HG03060 (cell line): ENCODE measurements around the gene STK10.
"Not testable (repeated sequence)": the region's sequence is repeated elsewhere in the genome, so short reads cannot be mapped to it uniquely, and the experiment has no call there.

Source experiments
- ATAC-seq: cut with Tn5 transposase; IDR thresholded peaks from one replicate; pipeline ENCODE4 v1.9.1; 2021; ENCODE audit warnings: low read depth, moderate number of reproducible peaks; ENCODE audit not compliant: unreplicated experiment

STK10 gene

DNA sequence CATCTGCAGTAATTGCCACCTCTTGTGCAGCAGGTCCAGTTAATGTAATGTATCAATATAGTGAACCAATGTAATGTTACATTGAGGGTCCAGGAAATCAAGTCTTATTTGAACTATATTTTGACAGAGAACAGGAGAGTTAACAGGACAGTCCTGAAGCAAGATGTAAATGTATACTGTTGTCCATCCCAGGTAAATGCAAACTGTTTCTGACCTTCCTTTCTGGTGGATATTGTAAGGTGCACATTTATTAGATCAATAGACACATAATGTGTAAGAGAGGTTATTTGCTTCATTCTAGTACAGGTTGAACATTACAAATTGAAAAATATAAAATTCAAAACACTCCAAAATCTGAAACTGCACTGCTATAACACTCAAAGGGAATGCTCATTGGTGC is 158.1 kb downstream of the STK10 start:
- ATAC-seq = no peak

DNA sequence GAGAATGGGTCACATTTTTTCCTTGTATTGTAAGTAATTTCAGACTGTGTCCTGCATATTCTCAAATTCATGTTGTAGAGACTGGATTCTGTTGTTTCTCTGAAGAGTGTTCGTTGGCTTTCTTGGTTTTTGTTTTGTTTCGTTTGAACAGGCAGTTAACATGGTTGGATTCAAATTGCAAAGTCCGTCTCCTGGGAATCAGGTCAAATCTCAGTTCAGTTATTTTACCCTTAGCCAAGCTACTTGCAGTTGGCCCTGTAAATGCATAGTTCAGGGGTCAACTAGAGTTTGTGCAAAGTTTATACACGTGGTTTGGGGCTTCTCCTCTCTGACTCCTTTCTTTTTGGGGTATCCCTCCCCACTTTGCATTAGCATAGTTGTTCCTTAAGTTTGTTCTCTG is 159.9 kb downstream of the STK10 start:
- ATAC-seq = no peak

DNA sequence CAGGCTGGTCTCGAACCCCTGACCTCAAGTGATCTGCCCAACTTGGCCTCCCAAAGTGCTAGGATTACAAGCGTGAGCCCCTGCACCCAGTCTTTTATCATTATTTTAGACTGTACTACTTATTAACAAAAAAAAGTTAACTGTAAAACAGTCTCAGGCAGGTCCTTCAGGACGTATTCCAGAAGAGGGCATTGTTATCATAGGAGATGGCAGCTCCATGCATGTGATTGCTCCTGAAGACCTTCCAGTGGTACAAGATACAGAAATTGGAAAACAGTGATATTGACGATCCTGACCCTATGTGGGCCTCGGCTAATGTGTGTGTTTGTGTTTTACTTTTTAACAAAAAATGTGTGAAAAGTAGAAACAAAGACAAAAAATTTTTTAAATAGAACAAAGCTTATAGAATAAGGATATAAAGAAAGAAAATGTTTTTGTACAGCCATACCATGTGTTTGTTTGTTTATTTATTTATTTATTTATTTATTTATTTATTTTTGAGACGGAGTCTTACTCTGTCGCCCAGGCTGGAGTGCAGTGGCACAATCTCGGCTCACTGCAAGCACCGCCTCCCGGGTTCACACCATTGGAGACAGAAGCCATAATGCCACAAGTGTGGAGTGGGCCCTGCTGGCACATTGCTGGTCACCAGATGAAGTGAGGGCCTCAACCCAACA is 167.8 kb downstream of the STK10 start:
- not testable (repeated sequence) for ATAC-seq

DNA sequence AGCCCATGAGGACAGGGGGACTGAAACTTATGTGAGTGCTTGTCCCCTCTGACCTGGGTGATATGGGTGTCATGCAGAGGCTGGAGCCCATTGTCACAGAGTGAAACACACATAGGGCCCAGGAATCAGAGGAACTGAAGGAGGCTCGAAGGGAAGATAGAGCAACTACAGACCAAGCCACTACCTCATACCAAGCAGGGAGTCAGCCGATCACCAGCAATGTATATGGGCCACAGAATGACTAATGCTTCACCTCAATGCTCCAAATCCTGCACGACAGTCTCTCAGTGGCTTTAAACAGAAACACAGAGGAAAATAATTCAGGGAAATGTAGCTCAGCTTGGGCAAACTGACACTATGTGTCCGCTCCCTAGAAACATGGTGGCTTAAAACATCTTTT is 172.7 kb downstream of the STK10 start:
- no peak for ATAC-seq

DNA sequence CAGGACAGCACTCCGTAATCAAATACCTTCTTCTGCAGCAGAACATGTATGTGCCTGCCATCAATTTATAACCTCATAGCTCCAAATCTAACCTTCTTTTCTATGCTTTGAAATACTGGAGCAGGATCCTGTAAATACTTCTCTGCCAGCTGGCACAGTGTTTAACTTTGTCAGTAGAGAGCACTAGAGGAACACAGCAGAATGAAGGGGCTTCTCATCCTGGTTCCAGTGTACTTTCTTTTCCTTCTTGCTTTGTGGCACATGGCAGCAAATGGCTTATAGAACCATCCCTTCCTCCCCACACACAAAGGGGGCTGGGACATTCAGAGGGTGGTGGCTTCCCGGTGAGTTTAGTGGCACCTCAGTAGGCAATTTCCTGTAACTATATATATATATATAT is 177.7 kb downstream of the STK10 start:
- ATAC-seq = no peak

DNA sequence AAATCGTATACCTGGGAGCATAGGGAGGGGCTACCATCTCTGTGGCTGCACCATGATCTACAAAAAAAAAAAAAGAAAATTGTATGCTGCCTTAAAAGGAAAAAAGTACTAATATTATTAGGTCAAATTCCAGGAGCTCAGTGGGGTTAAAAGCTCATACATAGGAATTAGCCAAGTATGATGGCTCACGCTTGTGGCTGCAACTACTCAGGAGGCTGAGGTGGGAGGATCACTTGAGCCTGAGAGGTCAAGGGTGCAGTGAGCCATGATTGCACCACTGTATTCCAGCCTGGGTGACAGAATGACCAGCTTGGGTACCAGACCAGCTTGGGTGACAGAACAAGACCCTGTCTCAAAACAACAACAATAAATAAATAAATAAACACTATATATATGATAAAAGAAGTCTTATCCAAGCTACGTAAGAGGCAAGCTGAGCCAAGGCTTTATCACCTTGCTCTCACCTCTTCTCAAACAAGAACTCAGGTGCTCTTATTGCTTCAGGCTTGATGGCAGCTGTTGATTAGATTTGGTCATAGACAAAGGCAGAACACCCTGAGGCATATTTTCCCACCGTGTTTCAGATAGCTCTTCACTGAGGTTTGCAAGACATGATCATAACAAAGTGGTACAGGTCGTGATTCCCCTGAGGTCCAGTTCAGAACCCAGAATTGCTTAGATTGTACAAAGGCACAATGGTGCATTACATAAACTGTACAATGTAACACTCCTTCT is 178.3 kb downstream of the STK10 start:
- no peak for ATAC-seq

DNA sequence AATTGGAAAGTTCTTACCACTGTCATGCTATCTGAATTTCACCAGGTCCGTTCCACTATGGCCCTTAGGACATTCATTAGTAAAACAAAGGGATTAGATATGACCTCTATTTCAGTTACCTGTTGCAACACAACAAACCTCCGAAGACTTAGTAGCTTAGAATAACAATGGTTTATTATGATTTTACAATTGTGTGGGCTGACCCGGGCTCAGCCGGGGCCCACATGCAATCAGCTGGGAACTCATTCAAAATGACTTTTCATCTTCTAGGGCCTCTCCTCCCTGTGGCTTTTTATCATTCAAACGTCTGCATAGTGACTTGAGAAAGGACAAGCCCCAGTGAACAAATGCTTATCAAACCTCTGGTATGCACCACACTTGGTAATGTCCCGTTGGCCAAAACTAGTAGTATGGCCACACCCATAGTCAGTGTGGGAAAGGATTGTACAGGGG is 179.3 kb downstream of the STK10 start:
- no peak for ATAC-seq

DNA sequence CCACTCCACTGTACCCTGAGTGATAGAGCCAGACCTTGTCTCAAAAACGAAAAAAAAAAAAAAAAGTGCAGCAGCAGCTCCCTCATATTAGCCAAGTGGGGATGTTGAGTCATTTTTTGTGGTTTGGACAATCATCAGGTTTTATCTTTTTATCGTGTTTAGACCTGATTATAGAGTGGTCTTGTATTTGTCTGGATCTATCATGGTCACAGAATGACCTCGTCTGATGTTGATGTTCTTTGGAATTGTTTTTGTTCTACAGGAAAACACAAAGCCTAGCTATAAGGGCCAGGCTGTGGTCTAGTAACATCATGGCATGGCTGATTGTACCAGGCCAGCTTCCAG is 179.9 kb downstream of the STK10 start:
- ATAC-seq = no peak

DNA sequence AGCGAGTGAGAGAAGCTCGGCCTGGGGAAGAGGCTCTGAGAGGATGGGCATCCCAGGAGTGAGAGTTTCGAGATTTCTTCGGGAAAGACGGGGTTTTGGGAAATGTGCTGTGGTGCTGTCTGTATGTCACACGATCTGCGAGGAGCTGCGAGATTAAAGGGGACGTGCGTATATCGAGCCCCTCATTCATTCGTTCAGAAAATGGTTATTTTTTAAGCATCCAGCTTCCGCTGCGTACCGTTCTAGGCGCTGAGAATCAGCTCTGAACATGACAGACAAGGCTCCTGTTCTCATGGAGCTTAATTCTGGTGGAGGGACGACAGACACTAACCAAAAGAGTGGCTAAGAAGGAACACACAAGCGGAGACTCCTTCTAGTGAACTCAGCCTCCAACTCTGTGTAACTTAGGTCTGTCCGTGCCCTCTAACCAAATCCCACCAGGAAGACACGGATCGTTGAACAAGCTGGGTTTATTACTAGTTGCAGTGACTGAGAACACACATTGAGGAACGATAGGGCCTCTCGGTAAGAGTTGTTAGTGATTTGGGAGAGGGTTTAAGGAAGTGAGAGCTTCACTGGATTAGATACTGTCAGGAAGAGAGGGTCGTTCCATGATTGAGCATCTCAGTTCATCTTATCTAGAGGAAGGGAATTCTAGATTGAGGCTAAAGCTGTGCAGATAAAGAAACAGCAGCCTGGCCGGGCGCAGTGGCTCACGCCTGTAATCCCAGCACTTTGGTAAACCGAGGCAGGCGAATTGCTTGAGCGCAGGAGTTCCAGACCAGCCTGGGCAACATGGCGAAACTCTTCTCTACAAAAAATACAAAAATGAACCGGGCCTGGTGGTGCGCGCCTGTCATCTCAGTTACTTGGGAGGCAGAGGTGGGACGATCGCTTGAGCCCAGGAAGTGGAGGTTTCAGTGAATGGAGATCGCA is 180.6 kb downstream of the STK10 start:
- no peak for ATAC-seq

DNA sequence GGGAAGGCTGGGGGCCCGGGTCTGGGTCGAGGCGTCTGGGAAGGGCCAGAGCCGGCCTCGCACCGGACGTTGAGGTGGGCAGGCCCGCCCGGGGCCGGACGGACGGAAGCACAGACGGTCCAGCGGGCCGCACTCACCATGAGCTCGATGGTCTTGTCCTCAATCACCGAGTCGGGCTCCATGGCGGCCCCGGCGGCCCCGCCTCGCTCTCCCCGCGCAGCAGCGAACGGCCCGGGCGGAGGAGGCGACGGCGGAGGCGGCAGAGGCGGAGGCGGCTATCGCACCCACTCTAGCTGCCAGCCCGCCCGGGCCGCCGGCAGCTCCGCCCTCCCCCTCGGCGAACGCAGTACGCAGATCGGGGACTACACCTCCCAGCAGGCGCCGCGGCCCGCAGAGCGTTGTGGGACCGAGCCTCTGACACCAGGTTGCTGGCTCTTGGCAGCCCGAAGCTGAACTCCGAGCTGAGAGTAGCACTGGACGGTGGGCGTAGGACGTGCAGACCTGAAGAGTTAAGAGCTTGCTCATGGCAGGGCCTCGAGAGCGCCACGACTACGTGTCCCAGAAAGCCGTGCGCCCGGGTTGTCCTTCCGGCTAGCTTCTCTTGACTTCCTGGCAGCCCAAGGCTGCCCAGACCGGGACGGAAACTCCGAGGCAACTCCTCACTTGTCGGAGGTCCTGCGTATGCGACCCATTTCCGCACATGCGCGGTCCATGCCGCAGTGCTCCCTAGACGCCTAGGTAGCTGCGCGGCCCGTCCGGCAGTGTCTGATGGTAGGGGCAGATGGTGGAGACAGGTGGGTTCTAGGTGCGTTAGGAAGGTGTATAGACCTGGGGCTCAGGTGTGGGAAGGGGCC is 181.5 kb downstream of the STK10 start, which contains the start of gene FBXW11:
Gene FBXW11, minus strand, starts transcription at position 318 of the 854 bp plus-strand sequence. Its CDS starts 136 bp downstream, at position 182.
- ATAC-seq = peak; percentile 63

DNA sequence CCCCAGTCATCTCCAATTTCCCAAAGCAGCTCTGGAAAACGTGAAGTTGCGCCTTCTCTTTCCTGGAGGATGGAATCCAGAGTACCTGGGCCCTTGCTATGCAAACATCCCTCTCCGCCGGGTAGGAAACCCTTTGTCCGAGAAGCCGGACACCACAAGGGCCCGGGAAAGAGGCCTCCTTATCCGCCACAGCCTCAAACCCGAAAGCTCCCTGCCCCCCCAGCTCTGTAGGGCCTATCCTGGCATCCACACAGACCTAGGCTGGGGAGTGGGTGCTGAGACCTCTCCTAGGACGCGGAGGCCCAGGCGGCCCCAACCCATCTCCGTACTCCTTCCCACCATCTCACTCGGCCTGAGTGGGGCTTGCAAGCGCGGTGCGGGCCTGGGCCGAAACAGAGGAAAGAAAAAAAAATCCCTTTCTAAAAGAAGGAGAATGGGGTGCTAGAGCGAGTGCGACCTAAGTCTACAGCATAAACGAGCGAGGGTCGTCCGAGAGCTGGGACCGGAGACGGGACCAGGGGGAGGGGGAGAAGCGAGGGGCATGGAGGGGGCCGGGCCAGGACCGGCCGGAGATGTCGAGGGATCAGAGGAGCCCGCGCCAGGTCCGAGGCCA is 182.2 kb downstream of the STK10 start:
- ATAC-seq = no peak

DNA sequence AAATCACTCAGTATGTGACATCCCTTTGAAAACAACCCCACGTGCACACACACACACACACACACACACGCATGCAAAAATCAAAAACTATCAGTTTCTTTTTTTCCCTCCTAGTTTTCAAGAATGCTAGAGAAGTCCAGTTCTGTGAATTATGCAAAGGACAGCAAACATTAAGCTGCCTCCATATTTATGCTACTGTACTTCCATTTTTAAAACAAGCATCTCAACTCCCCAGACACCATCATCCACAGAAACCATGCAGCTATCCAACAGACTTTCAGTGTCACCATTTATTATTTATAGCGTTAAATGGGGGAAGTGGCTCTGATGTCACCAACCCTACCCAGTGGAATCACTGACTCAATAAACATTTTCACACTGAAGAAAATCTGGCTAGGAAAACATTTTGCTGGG is 183.2 kb downstream of the STK10 start:
- ATAC-seq = no peak

DNA sequence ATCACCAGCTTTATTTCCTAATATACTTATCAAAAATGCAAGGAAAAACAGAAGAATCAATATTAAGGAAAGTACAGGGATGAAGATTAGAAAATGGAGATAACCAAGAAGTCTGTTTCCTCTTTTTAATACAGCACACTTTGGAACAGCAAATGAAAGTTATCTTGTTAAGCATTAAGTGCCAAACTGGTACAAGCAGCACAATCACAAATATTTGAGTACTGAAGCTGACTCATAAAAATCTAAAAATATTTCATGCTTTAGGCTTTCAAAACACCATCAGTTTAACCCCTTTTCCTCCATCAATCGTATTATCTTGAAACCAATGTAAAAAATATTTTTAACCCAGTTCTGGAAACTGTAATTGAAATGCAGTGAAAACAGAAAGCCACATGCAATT is 184.3 kb downstream of the STK10 start:
- no peak for ATAC-seq

DNA sequence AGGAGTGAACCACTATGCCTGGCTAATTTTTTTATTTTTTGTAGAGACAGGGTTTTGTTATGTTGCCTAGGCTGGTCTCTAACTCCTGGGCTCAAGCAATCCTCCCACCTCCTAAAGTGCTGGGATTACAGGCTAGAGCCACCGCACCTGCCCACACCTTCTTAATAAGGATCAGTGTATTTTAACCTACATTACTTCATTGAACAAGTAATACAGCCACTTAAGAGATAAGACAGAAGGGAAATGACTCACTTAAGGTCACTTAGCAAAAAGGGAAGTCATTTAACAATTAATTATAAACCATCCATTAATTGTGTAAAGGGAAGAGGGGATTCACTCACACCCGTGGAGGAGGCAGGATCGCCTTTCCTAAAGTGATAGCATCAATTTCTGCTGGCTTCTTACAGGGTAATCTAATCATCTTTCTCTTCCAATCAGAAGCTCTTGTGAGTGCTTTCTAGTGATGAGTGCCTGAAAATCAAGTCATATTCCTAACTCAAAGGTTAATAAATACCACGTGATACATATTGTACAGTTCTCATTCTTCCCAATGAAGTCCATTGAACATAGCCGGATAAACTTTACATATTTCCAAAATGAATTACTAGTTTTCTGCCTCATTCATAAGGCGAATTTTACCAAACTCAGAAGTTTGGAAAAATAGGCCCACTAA is 185.0 kb downstream of the STK10 start:
- no peak for ATAC-seq

DNA sequence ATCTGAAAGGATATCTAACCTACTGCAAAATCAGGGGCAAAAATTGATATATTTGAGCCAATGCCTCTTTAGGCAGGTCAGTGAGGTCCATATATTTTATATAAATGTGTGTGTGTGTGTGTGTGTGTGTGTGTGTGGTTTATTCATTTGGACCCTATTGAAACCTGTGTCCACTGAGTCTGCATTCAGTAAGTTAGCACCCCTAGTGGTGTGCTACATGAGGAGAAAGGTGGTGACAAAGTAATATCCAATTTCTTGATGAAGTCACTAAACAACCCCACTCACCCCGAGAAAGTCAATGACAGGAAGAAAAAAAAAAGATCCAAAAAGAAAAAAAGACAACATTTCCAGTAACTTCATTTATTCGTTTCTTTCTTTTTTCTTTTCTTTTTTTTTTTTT is 185.7 kb downstream of the STK10 start:
- ATAC-seq = no peak

DNA sequence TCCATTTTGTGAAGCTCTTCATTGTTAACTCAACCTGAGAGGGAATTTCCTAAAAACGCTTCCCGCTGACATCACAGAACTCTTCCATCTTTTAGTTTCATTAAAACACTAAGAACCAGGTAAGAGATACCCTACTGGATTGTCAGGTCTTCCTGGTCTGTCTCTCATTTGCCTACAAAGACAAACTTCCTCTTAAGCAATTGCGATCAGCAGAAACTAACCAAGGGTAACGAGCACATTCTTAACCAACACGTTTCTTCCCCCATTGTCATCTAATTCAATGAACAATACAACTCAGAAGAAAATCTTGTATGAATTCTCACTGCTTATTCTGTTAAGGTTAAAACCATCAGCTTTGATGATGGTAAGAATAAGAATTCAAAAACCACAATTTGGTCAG is 188.1 kb downstream of the STK10 start:
- ATAC-seq = peak; percentile 45

DNA sequence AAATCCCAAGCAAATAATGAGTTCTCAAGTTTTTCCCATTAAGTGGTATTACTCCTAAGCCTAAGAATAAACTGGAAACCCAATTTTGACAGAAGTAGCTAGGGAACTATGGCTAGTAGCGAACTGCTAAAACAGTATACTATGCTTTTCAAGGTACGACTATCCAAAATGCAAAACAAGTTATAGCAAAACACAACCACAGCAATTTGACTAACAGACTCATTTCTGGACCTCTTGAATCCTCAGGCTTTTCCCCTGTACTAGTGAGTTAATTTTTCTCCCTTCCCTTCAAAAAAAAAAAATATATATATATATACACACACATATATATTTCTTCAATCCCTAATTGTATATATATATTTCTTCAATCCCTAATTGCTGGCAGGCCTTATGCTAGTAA is 188.9 kb downstream of the STK10 start:
- ATAC-seq = no peak

DNA sequence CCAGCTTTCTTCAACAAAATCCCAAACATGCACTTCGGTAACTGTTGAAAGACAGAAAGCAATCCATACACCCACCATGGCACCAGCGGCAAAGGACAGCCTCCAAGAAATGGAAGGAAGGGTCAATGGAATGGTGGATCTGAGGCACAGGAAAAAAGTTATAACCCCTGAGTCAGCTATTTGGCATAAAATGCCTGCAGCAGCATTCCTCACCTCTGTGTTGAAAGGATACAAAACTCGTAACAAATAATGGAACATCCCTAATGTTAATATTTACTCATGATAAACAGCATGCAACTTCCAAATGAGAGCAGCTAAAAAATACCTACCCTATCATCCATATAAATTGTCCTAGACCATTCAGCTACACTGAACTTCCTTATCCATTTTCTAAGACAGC is 191.0 kb downstream of the STK10 start:
- no peak for ATAC-seq

DNA sequence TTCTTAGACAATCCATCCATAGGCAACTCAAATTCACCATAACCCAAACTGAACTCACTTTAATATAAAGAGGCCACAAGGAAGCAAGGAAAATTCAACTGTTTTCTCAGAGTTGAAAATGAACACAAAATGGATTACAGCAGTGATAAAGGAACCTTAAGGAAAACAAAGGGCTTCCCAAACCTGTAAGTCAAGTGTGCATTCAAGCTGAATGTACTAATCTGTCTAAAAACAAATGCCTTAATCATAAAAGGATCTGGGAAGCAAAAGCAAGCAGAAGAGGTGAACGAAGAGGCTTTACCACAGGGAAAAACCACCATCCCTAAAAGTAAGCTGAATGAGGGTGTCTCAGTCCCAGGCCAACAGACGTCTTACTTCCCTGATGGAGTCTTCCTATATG is 195.2 kb downstream of the STK10 start:
- no peak for ATAC-seq
